H1 (cell line): ENCODE data around the gene PRICKLE3. TPM values are rescaled to one million over a fixed set of nuclear protein-coding genes. Genes with fewer than 3 reads are reported as not detected.

ENCODE experiments used
- CTCF ChIA-PET: fragments of 300-600 bp; sonication (Branson Sonifier 250); formaldehyde crosslinking; loops from one replicate; lab custom pipeline; 2021; ENCODE audit not compliant: partially characterized antibody; lab: Charles Lee
- POLR2A ChIA-PET: fragments of 300-600 bp; sonication (Branson Sonifier 250); formaldehyde crosslinking; loops from one replicate; lab custom pipeline; 2021; ENCODE audit warnings: inconsistent platforms; ENCODE audit not compliant: partially characterized antibody; lab: Charles Lee
- DNase-seq, 2 experiments: peaks; one replicate each; pipeline versions ENCODE4 v3.0.0 to v3.0.0-alpha.2; 2010 to 2022; ENCODE audit warnings: low spot score in 2 of 2, low read depth in 1 of 2, mixed read lengths in 1 of 2
- FAIRE-seq: peaks from 2 replicates; lab custom pipeline; 2011; peaks lifted over from hg19 to GRCh38; lab: Jason Lieb, UNC
- H2AFZ ChIP-seq: 2 replicates; pipeline ENCODE4 v1.8.1; 2012; ENCODE audit warnings: low read length, inconsistent platforms
- H2AK5ac ChIP-seq: 2 replicates; pipeline ENCODE4 v1.6.1; 2013; ENCODE audit warnings: low read depth, low read length
- H2BK120ac ChIP-seq: replicated peaks from 2 replicates; pipeline ENCODE3; 2013; ENCODE audit warnings: low read depth, low read length, inconsistent platforms
- H2BK12ac ChIP-seq: 2 replicates; pipeline ENCODE4 v1.6.1; 2013; ENCODE audit warnings: low read depth, low read length
- H2BK15ac ChIP-seq: 2 replicates; pipeline ENCODE4 v1.6.1; 2013; ENCODE audit warnings: low read length
- H2BK20ac ChIP-seq: 2 replicates; pipeline ENCODE4 v1.6.1; 2013; ENCODE audit warnings: low read length
- H2BK5ac ChIP-seq: 2 replicates; pipeline ENCODE4 v1.6.1; 2013; ENCODE audit warnings: low read depth, low read length
- H3K14ac ChIP-seq: 2 replicates; pipeline ENCODE4 v1.6.1; 2013; ENCODE audit warnings: inconsistent platforms; ENCODE audit not compliant: insufficient read length
- H3K18ac ChIP-seq: 2 replicates; pipeline ENCODE4 v1.6.1; 2013; ENCODE audit warnings: low read length; ENCODE audit errors: extremely low read depth
- H3K23ac ChIP-seq: 2 replicates; pipeline ENCODE4 v1.6.1; 2013; ENCODE audit warnings: inconsistent platforms; ENCODE audit not compliant: insufficient read length
- H3K23me2 ChIP-seq: 2 replicates; pipeline ENCODE4 v1.6.1; 2013; ENCODE audit warnings: low read depth, low read length
- H3K27ac ChIP-seq: 2 replicates; pipeline ENCODE4 v1.6.1; 2011; ENCODE audit warnings: low read depth, low read length, inconsistent platforms
- H3K27me3 ChIP-seq, 4 experiments: replicated peaks in 1 of 4; 1 replicate in 1 of 4; 2 replicates in 3 of 4; pipeline versions ENCODE4 v1.6.1 to v1.8.1; 2011 to 2013; ENCODE audit warnings: low read length in 3 of 4, mild to moderate bottlenecking in 3 of 4, inconsistent platforms in 2 of 4, mixed read lengths in 2 of 4, moderate library complexity in 1 of 4; ENCODE audit not compliant: control insufficient read depth in 3 of 4, insufficient read depth in 3 of 4; ENCODE audit errors: extremely low read depth in 1 of 4
- H3K36me3 ChIP-seq, 4 experiments: 2 replicates each; pipeline versions ENCODE4 v1.6.1 to v1.8.1; 2011 to 2013; ENCODE audit warnings: mild to moderate bottlenecking in 4 of 4, low read length in 3 of 4, moderate library complexity in 2 of 4, control low read depth in 1 of 4, inconsistent platforms in 1 of 4; ENCODE audit not compliant: insufficient read depth in 4 of 4, control insufficient read depth in 2 of 4
- H3K4ac ChIP-seq: replicated peaks from 2 replicates; pipeline ENCODE3; 2013; ENCODE audit warnings: low read length, low read depth, mixed read lengths, inconsistent platforms; ENCODE audit not compliant: insufficient read length
- H3K4me1 ChIP-seq, 4 experiments: replicated peaks in 1 of 4; 1 replicate in 1 of 4; 2 replicates in 3 of 4; pipeline versions ENCODE4 v1.6.1 to v1.8.1; 2011 to 2013; ENCODE audit warnings: low read length in 3 of 4, inconsistent platforms in 2 of 4, mixed read lengths in 1 of 4; ENCODE audit not compliant: insufficient read depth in 4 of 4, control insufficient read depth in 3 of 4
- H3K4me2 ChIP-seq, 2 experiments: 2 replicates each; pipeline versions ENCODE4 v1.6.1 to v1.8.1; 2011 to 2013; ENCODE audit warnings: low read depth in 2 of 2, low read length in 2 of 2, control low read depth in 1 of 2, inconsistent platforms in 1 of 2, mild to moderate bottlenecking in 1 of 2; ENCODE audit not compliant: insufficient read depth in 1 of 2
- H3K4me3 ChIP-seq, 4 experiments: fragments of 200-600, 300-600 bp in 1 of 4; sonication (generic), shearing (Covaris generic), sonication (Bioruptor Twin) in 1 of 4; 2 replicates each; pipeline versions ENCODE4 v1.5.1 to v1.8.1; 2011 to 2016; ENCODE audit warnings: low read length in 4 of 4, low read depth in 3 of 4, control low read depth in 2 of 4, inconsistent platforms in 2 of 4, mild to moderate bottlenecking in 2 of 4, mixed read lengths in 1 of 4, moderate library complexity in 1 of 4; ENCODE audit not compliant: insufficient read depth in 2 of 4; ENCODE audit errors: extremely low read depth in 1 of 4
- H3K56ac ChIP-seq: replicated peaks from 2 replicates; pipeline ENCODE3; 2013; ENCODE audit warnings: low read depth, mild to moderate bottlenecking, mixed read lengths, low read length, inconsistent platforms; ENCODE audit not compliant: insufficient read length
- H3K79me1 ChIP-seq: 2 replicates; pipeline ENCODE4 v1.6.1; 2013; ENCODE audit warnings: low read depth, low read length, control low read depth
- H3K79me2 ChIP-seq, 2 experiments: 2 replicates each; pipeline versions ENCODE4 v1.6.1 to v1.8.1; 2012 to 2013; ENCODE audit warnings: low read length in 2 of 2, mild to moderate bottlenecking in 2 of 2, inconsistent platforms in 1 of 2; ENCODE audit not compliant: insufficient read depth in 2 of 2, control insufficient read depth in 1 of 2
- H3K9ac ChIP-seq, 4 experiments: replicated peaks in 1 of 4; 1 replicate in 1 of 4; 2 replicates in 3 of 4; pipeline versions ENCODE4 v1.6.1 to v1.8.1; 2011 to 2013; ENCODE audit warnings: low read depth in 3 of 4, low read length in 3 of 4, control low read depth in 2 of 4, mild to moderate bottlenecking in 2 of 4, moderate library complexity in 2 of 4, inconsistent platforms in 1 of 4; ENCODE audit errors: extremely low read depth in 1 of 4
- H3K9me3 ChIP-seq, 2 experiments: 2 replicates each; pipeline versions ENCODE4 v1.6.1 to v1.8.1; 2012 to 2013; ENCODE audit warnings: mild to moderate bottlenecking in 2 of 2, moderate library complexity in 2 of 2, control low read depth in 1 of 2, inconsistent platforms in 1 of 2, low read depth in 1 of 2, low read length in 1 of 2, mixed read lengths in 1 of 2; ENCODE audit not compliant: insufficient read depth in 2 of 2
- H4K20me1 ChIP-seq, 2 experiments: replicated peaks in 1 of 2; 2 replicates each; pipeline versions ENCODE3 to v1.8.1; 2011 to 2013; ENCODE audit warnings: inconsistent platforms in 2 of 2, low read length in 2 of 2, mild to moderate bottlenecking in 1 of 2; ENCODE audit not compliant: insufficient read depth in 2 of 2, control insufficient read depth in 1 of 2
- H4K5ac ChIP-seq: 2 replicates; pipeline ENCODE4 v1.6.1; 2013; ENCODE audit warnings: low read length, low read depth, mixed read lengths, inconsistent platforms; ENCODE audit not compliant: insufficient read length
- H4K8ac ChIP-seq: 2 replicates; pipeline ENCODE4 v1.8.0; 2013; ENCODE audit warnings: mild to moderate bottlenecking, moderate library complexity, low read length, inconsistent platforms; ENCODE audit not compliant: insufficient read depth; ENCODE audit errors: extremely low read depth
- H4K91ac ChIP-seq: replicated peaks from 2 replicates; pipeline ENCODE3; 2013; ENCODE audit warnings: low read length, mixed read lengths, inconsistent platforms; ENCODE audit not compliant: insufficient read length
- WGBS, 2 experiments: shearing (Covaris generic) in 1 of 2; methylation state at CpG; one replicate each; pipeline versions ENCODE4 v1.1.6 to v1.1.7; 2013 to 2015; ENCODE audit warnings: low lambda C conversion rate in 2 of 2, mixed read lengths in 2 of 2, inconsistent platforms in 1 of 2, low coverage in 1 of 2, missing lambda C conversion rate in 1 of 2; ENCODE audit not compliant: insufficient replicate concordance in 2 of 2, insufficient coverage in 1 of 2, insufficient read length in 1 of 2; ENCODE audit errors: extremely low coverage in 1 of 2, missing lambda C conversion rate in 1 of 2; 5-methylcytosine and 5-hydroxymethylcytosine counted together
- polyA plus RNA-seq, 7 experiments: library from polyadenylated mRNA; depleted of rRNA in 3 of 7; stranded (reverse) in 5 of 7; unstranded in 2 of 7; fragments of >200 nt in 5 of 7; fragments of 200-250 nt in 2 of 7; gene quantifications; 1 replicate in 5 of 7; 2 replicates in 1 of 7; 4 replicates in 1 of 7; pipeline versions ENCODE4 v1.2.1 to v1.2.3, GENCODE V29; 2011 to 2013; ENCODE audit warnings: missing spikeins in 2 of 7, mixed read lengths in 2 of 7
- total RNA-seq: library from RNA; stranded (reverse); fragmentation: NEBNext Ultra II Directional; extraction: Animal tissue kit (Norgen Biotek cat#: 25700); gene quantifications from 2 replicates; pipeline ENCODE4 v1.2.1, GENCODE V29; 2021
- TF ChIP-seq, protein P1 (sequence below): IDR thresholded peaks from 2 replicates; pipeline ENCODE4 v1.6.1; 2011; ENCODE audit warnings: low read length, improper control_type of control experiment

Gene PRICKLE3
- total and polyA plus RNA-seq, 2 of the 8 experiments (the other 6 are each of a cell fraction or from before 2014, with no cell fraction given): 9.1 to 10.6 TPM

DNA sequence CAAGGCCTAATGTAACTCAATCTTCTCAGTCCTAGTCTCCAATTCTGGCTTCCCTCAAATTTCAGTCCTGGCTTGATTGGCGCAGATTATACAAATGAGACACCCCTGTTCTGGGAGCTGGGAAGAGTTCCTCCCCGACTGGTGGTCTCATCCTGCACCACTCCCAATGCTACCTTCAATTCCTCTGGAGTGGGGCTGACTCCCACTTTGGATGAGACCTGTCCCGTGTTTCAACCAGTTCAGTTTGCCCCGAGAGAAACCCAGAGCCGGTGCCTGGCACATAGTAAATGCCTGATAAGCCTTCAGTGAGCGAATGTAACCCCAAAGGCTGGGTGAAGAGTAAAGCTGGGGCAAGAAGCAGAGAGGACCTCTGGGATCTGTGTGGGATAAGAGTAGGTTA is 17.8 kb upstream of the PRICKLE3 start:
- ChIA-PET POLR2A (no interaction called here), CTCF (interaction anchor here (0.6 kb wide), 1 partner anchor 263 kb away, joined by 3 read pairs; no protein-coding TSS in a partner anchor)
- H3K56ac ChIP-seq: no peak overlapping the region
- H3K14ac ChIP-seq: no peak overlapping the region
- H3K79me1 ChIP-seq: no peaks in the 10 kb centered on the region
- peaks cover 0 to 7% (median 3%) of the 10 kb centered on the region in 4 experiments; a peak in 5 of 7 replicates for H3K4me1 ChIP-seq
- H3K27me3 ChIP-seq: no peaks in the 10 kb centered on the region
- no peak overlapping the region for H4K8ac ChIP-seq
- H3K23me2 ChIP-seq: peaks cover 5% of the 10 kb centered on the region; the same call in 1 of the 2 replicates
- no peak overlapping the region for H2BK120ac ChIP-seq
- H2BK15ac ChIP-seq: no peak overlapping the region
- no peak for DNase-seq
- no peak overlapping the region for H3K23ac ChIP-seq
- no peak overlapping the region for H3K4me2 ChIP-seq
- H3K18ac ChIP-seq: no peak overlapping the region
- no peaks in the 10 kb centered on the region for H3K36me3 ChIP-seq
- no peak overlapping the region for H2BK20ac ChIP-seq
- no peak overlapping the region for H2AK5ac ChIP-seq
- H3K27ac ChIP-seq: no peak overlapping the region
- no peak for FAIRE-seq
- no peak overlapping the region for H4K91ac ChIP-seq
- WGBS, 2 experiments: 83% methylated on average over 6 of the region's 6 CpGs; no CpG with 5 or more reads in 1 of the 2 experiments
- no peak overlapping the region for H2BK12ac ChIP-seq
- H2BK5ac ChIP-seq: no peak overlapping the region
- no peak overlapping the region for H3K9ac ChIP-seq
- H3K9me3 ChIP-seq: no peaks in the 10 kb centered on the region
- H4K5ac ChIP-seq: no peak overlapping the region
- TF ChIP-seq, protein P1, sequence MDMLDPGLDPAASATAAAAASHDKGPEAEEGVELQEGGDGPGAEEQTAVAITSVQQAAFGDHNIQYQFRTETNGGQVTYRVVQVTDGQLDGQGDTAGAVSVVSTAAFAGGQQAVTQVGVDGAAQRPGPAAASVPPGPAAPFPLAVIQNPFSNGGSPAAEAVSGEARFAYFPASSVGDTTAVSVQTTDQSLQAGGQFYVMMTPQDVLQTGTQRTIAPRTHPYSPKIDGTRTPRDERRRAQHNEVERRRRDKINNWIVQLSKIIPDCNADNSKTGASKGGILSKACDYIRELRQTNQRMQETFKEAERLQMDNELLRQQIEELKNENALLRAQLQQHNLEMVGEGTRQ: no peak
- no peak overlapping the region for H2AFZ ChIP-seq
- no peak overlapping the region for H3K4ac ChIP-seq
- no peaks in the 10 kb centered on the region for H3K79me2 ChIP-seq
- H4K20me1 ChIP-seq: no peaks in the 10 kb centered on the region
- H3K4me3 ChIP-seq: no peak overlapping the region
